SU-DHL-6 (cell line): ENCODE data around the gene PYGB.

Experiments
- H2AFZ ChIP-seq: fragments of 200-600 bp; sonication (generic); 2 replicates; pipeline ENCODE4 v1.6.1; 2014; ENCODE audit warnings: low read depth, mild to moderate bottlenecking, moderate library complexity, mixed read lengths, antibody characterized with exemption, low read length; ENCODE audit not compliant: severe bottlenecking
- H3F3A ChIP-seq: fragments of 200-600 bp; shearing (Covaris generic); 2 replicates; pipeline ENCODE4 v1.6.0; 2016; ENCODE audit warnings: antibody characterized with exemption, mild to moderate bottlenecking; ENCODE audit not compliant: insufficient read depth
- H3K27ac ChIP-seq: fragments of 200-600 bp; sonication (generic); 2 replicates; pipeline ENCODE4 v1.5.1; 2016; ENCODE audit warnings: low read depth, mild to moderate bottlenecking, low read length, moderate library complexity, mixed read lengths
- H3K27me3 ChIP-seq: fragments of 200-600 bp; sonication (generic), shearing (Covaris generic); 2 replicates; pipeline ENCODE4 v1.6.0; 2014; ENCODE audit warnings: mild to moderate bottlenecking, low read length
- H3K36me3 ChIP-seq: fragments of 200-600 bp; sonication (generic); 2 replicates; pipeline ENCODE4 v1.6.1; 2014; ENCODE audit warnings: mild to moderate bottlenecking, low read length, mixed read lengths
- H3K4me2 ChIP-seq: fragments of 300-600, 200-600 bp; shearing (Covaris generic), sonication (generic); 2 replicates; pipeline ENCODE4 v1.6.0; 2014; ENCODE audit warnings: low read length, low read depth, mild to moderate bottlenecking; ENCODE audit not compliant: poor library complexity, severe bottlenecking
- H3K4me3 ChIP-seq: fragments of 200-600 bp; sonication (generic); 2 replicates; pipeline ENCODE4 v1.5.1; 2014; ENCODE audit warnings: antibody characterized with exemption, low read length, mild to moderate bottlenecking, mixed read lengths; ENCODE audit not compliant: insufficient read depth, poor library complexity, severe bottlenecking
- H3K79me2 ChIP-seq: fragments of 200-600 bp; sonication (generic); 2 replicates; pipeline ENCODE4 v1.6.1; 2014; ENCODE audit warnings: mild to moderate bottlenecking, low read length, moderate library complexity; ENCODE audit not compliant: insufficient read depth
- H3K9ac ChIP-seq: fragments of 200-600 bp; sonication (generic); 2 replicates; pipeline ENCODE4 v1.7.0; 2014; ENCODE audit warnings: mild to moderate bottlenecking, low read length
- H3K9me2 ChIP-seq: fragments of 200-600 bp; sonication (generic); replicated peaks from 2 replicates; pipeline ENCODE4 v1.6.1; 2014; ENCODE audit warnings: low read length; ENCODE audit not compliant: insufficient read depth
- H3K9me3 ChIP-seq: fragments of 200-600 bp; sonication (generic); 2 replicates; pipeline ENCODE4 v1.6.1; 2014; ENCODE audit warnings: low read length, mixed read lengths; ENCODE audit not compliant: insufficient read depth
- H4K20me1 ChIP-seq: fragments of 200-600 bp; sonication (generic); 2 replicates; pipeline ENCODE4 v1.6.1; 2014; ENCODE audit warnings: low read depth, mild to moderate bottlenecking, antibody characterized with exemption, low read length, moderate library complexity, mixed read lengths
- EZH2phosphoT487 ChIP-seq: fragments of 200-600 bp; sonication (generic), shearing (Covaris generic); conservative IDR thresholded peaks from 2 replicates; pipeline ENCODE4 v1.6.1; 2018; ENCODE audit warnings: mild to moderate bottlenecking, antibody characterized with exemption, low read length, moderate library complexity, mixed read lengths
- TF ChIP-seq, protein P1 (sequence below): fragments of 200-600 bp; sonication (generic); IDR thresholded peaks from one replicate; pipeline ENCODE4 v1.5.1; 2017; ENCODE audit warnings: antibody characterized with exemption, mild to moderate bottlenecking, low read length, moderate library complexity; ENCODE audit not compliant: insufficient read depth, poor library complexity, severe bottlenecking

PYGB gene

DNA sequence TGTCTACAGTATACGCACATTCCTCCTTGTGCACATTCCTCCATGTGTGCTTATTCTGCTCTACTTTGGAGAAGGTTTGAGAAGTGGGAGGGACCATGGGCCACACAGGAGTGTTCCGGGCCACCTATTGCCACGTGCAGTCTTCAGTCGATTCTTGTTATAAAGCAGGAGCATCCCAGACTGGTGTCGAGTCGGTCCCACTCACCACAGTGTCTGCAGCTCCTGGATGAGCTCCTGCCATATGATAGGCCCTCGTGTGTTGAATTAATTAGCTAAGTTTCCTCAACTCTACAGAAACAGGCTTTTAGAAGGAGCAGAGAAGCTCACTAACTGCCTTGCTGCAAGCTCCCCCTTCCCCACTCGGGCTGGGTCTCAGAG lies 29.8 kb upstream of the PYGB start:
- Histone ChIP-seq H3K4me3 (no peak overlapping the region), H3F3A (no peaks in the 10 kb centered on the region), H3K9me2 (no peaks in the 10 kb centered on the region), H3K9me3 (no peaks in the 10 kb centered on the region), H2AFZ (no peak overlapping the region), H3K36me3 (no peaks in the 10 kb centered on the region), H3K27ac (no peak overlapping the region), H3K4me2 (no peak overlapping the region), H3K9ac (no peak overlapping the region), H4K20me1 (no peaks in the 10 kb centered on the region), H3K27me3 (no peaks in the 10 kb centered on the region), H3K79me2 (no peaks in the 10 kb centered on the region)
- TF ChIP-seq EZH2phosphoT487 = no peak
- TF ChIP-seq, protein P1, sequence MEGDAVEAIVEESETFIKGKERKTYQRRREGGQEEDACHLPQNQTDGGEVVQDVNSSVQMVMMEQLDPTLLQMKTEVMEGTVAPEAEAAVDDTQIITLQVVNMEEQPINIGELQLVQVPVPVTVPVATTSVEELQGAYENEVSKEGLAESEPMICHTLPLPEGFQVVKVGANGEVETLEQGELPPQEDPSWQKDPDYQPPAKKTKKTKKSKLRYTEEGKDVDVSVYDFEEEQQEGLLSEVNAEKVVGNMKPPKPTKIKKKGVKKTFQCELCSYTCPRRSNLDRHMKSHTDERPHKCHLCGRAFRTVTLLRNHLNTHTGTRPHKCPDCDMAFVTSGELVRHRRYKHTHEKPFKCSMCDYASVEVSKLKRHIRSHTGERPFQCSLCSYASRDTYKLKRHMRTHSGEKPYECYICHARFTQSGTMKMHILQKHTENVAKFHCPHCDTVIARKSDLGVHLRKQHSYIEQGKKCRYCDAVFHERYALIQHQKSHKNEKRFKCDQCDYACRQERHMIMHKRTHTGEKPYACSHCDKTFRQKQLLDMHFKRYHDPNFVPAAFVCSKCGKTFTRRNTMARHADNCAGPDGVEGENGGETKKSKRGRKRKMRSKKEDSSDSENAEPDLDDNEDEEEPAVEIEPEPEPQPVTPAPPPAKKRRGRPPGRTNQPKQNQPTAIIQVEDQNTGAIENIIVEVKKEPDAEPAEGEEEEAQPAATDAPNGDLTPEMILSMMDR = no peak

DNA sequence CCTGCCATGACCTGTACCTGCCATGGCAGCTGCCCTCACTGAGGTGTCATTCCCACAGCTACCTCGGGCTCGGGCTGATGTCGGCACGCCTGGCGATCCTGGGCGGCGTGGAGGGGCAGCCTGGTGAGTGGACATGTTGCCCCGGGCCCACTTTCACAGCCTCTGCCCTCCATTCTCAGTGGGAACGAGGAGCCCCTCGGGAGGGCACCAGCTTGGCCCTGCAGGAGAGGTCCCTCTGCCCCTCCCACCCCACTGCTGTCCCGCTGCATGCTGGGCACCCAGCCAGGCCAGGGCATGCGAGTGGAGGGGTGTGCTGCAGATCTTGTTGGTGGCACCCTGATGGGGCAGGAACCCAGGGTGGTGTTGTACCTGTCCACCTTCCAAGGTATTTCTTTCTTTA lies 29.4 kb upstream of the PYGB start:
- Histone ChIP-seq H3K9me3 (no peaks in the 10 kb centered on the region), H3K9ac (no peak overlapping the region), H3K4me3 (no peak overlapping the region), H3K79me2 (no peaks in the 10 kb centered on the region), H3K27ac (no peak overlapping the region), H3K36me3 (no peaks in the 10 kb centered on the region), H3F3A (no peaks in the 10 kb centered on the region), H3K27me3 (no peaks in the 10 kb centered on the region), H3K4me2 (no peak overlapping the region), H2AFZ (no peak overlapping the region), H4K20me1 (no peaks in the 10 kb centered on the region), H3K9me2 (no peaks in the 10 kb centered on the region)
- no peak for TF ChIP-seq EZH2phosphoT487
- TF ChIP-seq, protein P1 = no peak

DNA sequence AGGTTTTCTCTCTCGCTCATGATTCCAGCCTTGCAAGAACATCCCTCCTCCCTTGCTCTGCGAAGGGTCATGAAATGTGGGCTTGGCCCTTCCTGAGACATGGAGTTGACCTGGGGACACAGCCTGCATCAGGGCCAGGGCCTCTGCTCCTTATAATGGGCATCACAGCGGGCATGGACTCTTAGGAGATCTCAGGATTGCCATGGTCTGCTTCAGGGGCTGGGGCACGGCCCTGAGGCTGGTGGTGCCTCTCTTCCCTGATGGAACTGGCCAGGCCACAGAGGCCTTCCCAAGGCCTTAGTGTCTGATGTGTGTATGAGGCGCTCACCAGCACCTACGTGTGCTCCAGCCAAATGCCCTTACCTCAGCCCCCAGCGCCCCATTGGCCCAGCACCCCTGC lies 28.5 kb upstream of the PYGB start:
- H3K36me3 ChIP-seq = no peaks in the 10 kb centered on the region
- H3K4me2 ChIP-seq = no peak overlapping the region
- H3K9me3 ChIP-seq = no peaks in the 10 kb centered on the region
- no peak overlapping the region for H2AFZ ChIP-seq
- no peak overlapping the region for H3K9ac ChIP-seq
- H4K20me1 ChIP-seq = no peaks in the 10 kb centered on the region
- no peak for TF ChIP-seq EZH2phosphoT487
- TF ChIP-seq, protein P1 = no peak
- H3K4me3 ChIP-seq = no peak overlapping the region
- H3K27me3 ChIP-seq = no peaks in the 10 kb centered on the region
- H3F3A ChIP-seq = no peaks in the 10 kb centered on the region
- H3K9me2 ChIP-seq = no peaks in the 10 kb centered on the region
- H3K27ac ChIP-seq = no peak overlapping the region
- H3K79me2 ChIP-seq = no peaks in the 10 kb centered on the region
